Astrocyte (in vitro differentiated cells and primary cell): ENCODE data around the gene IFNAR1. TPM values are rescaled to one million over a fixed set of nuclear protein-coding genes. Genes with fewer than 3 reads are reported as not detected.

Experiments
- DNase-seq: peaks from one replicate; pipeline ENCODE4 v3.0.0-alpha.2; 2010; ENCODE audit warnings: low read depth
- FAIRE-seq: peaks from 2 replicates; lab custom pipeline; 2011; peaks lifted over from hg19 to GRCh38; lab: Jason Lieb, UNC
- H2AFZ ChIP-seq: 2 replicates; pipeline ENCODE4 v1.6.0; 2012; ENCODE audit warnings: low read depth, low read length, inconsistent platforms
- H3K27ac ChIP-seq: 2 replicates; pipeline ENCODE4 v1.5.1; 2011; ENCODE audit warnings: low read depth, low read length, inconsistent platforms
- H3K27me3 ChIP-seq: 2 replicates; pipeline ENCODE4 v1.6.0; 2011; ENCODE audit warnings: low read length, inconsistent platforms; ENCODE audit not compliant: insufficient read depth
- H3K36me3 ChIP-seq: 2 replicates; pipeline ENCODE4 v1.5.1; 2011; ENCODE audit warnings: low read length, inconsistent platforms; ENCODE audit not compliant: insufficient read depth
- H3K4me1 ChIP-seq: 2 replicates; pipeline ENCODE4 v1.5.1; 2011; ENCODE audit warnings: low read length, inconsistent platforms; ENCODE audit not compliant: insufficient read depth
- H3K4me2 ChIP-seq: 2 replicates; pipeline ENCODE4 v1.6.0; 2012; ENCODE audit warnings: low read length, inconsistent platforms
- H3K4me3 ChIP-seq: 2 replicates; pipeline ENCODE4 v1.5.1; 2011; ENCODE audit warnings: low read depth, mild to moderate bottlenecking, low read length, inconsistent platforms; ENCODE audit not compliant: insufficient read depth
- H3K79me2 ChIP-seq: 2 replicates; pipeline ENCODE4 v1.6.0; 2012; ENCODE audit warnings: mild to moderate bottlenecking, low read length, inconsistent platforms; ENCODE audit not compliant: insufficient read depth
- H3K9ac ChIP-seq: 2 replicates; pipeline ENCODE4 v1.6.0; 2012; ENCODE audit warnings: mild to moderate bottlenecking, low read length, inconsistent platforms
- H3K9me3 ChIP-seq: 2 replicates; pipeline ENCODE4 v1.5.1; 2012; ENCODE audit warnings: low read depth, mild to moderate bottlenecking, low read length, inconsistent platforms; ENCODE audit not compliant: insufficient read depth
- H4K20me1 ChIP-seq: 2 replicates; pipeline ENCODE4 v1.6.0; 2012; ENCODE audit warnings: low read length, inconsistent platforms; ENCODE audit not compliant: insufficient read depth
- H3K27ac Mint-ChIP-seq: one replicate; pipeline ENCODE4 v1.8.0; 2021; ENCODE audit warnings: mild to moderate bottlenecking, mixed read lengths; ENCODE audit not compliant: unreplicated experiment
- H3K27me3 Mint-ChIP-seq: one replicate; pipeline ENCODE4 v1.8.0; 2021; ENCODE audit warnings: low read depth, mixed read lengths; ENCODE audit not compliant: unreplicated experiment
- H3K36me3 Mint-ChIP-seq: one replicate; pipeline ENCODE4 v1.8.0; 2021; ENCODE audit warnings: low read depth, mixed read lengths; ENCODE audit not compliant: unreplicated experiment
- H3K4me1 Mint-ChIP-seq: one replicate; pipeline ENCODE4 v1.8.0; 2021; ENCODE audit warnings: low read depth, mixed read lengths; ENCODE audit not compliant: unreplicated experiment
- H3K4me3 Mint-ChIP-seq: one replicate; pipeline ENCODE4 v1.8.0; 2021; ENCODE audit warnings: mild to moderate bottlenecking, moderate library complexity, mixed read lengths; ENCODE audit not compliant: unreplicated experiment
- H3K9me3 Mint-ChIP-seq: one replicate; pipeline ENCODE4 v1.8.0; 2021; ENCODE audit warnings: mild to moderate bottlenecking, mixed read lengths; ENCODE audit not compliant: unreplicated experiment
- CTCF ChIP-seq: IDR thresholded peaks from 2 replicates; pipeline ENCODE4 v1.5.1; 2011; ENCODE audit warnings: low read depth, mild to moderate bottlenecking, inconsistent platforms, low read length, moderate library complexity; ENCODE audit not compliant: insufficient read depth
- EZH2 ChIP-seq: IDR thresholded peaks from 2 replicates; pipeline ENCODE4 v1.6.1; 2012; ENCODE audit warnings: mild to moderate bottlenecking, low read length, inconsistent platforms; ENCODE audit not compliant: insufficient read depth
- total RNA-seq: library from RNA; stranded (reverse); gene quantifications from 2 replicates; pipeline ENCODE4 v1.2.1, GENCODE V29; 2021

Gene IFNAR1
- total RNA-seq, 1 donor from 2014 or later, result 44.0 TPM

- H3K4me2 ChIP-seq, result no peak overlapping the region
- no peak for FAIRE-seq
- H3K9me3 Mint-ChIP-seq, result no peaks in the 10 kb centered on the region
- no peak overlapping the region for H3K4me3 Mint-ChIP-seq
- peaks cover 12% of the 10 kb centered on the region for H3K36me3 Mint-ChIP-seq
- peaks cover 13% of the 10 kb centered on the region for H3K36me3 ChIP-seq
- H3K27me3 Mint-ChIP-seq, result no peaks in the 10 kb centered on the region
- no peaks in the 10 kb centered on the region for H3K9me3 ChIP-seq
- no peak overlapping the region for H3K4me3 ChIP-seq
- peaks cover 2% of the 10 kb centered on the region for H3K79me2 ChIP-seq
- H3K4me1 ChIP-seq, result no peaks in the 10 kb centered on the region
- H3K27me3 ChIP-seq, result no peaks in the 10 kb centered on the region
- H3K27ac Mint-ChIP-seq, result no peak overlapping the region
- peaks cover 10% of the 10 kb centered on the region for H4K20me1 ChIP-seq
- no peak overlapping the region for H3K9ac ChIP-seq
- TF ChIP-seq CTCF, result no peak
- no peak for TF ChIP-seq EZH2
- H3K4me1 Mint-ChIP-seq, result no peaks in the 10 kb centered on the region
- H2AFZ ChIP-seq, result no peak overlapping the region
- no peak overlapping the region for H3K27ac ChIP-seq
- DNase-seq, result no peak
Observed at GRCh38 chr21:33339918-33340317, 15.1 kb downstream of the IFNAR1 start.

GRCh38 chr21:33345751-33346238 is 21.0 kb downstream of the IFNAR1 start:
- DNase-seq, result no peak
- H3K27me3 Mint-ChIP-seq, result no peaks in the 10 kb centered on the region
- H3K27ac Mint-ChIP-seq, result no peak overlapping the region
- no peaks in the 10 kb centered on the region for H3K4me1 ChIP-seq
- no peak for FAIRE-seq
- peaks cover 14% of the 10 kb centered on the region for H3K36me3 ChIP-seq
- peaks cover 17% of the 10 kb centered on the region for H3K36me3 Mint-ChIP-seq
- H3K9me3 Mint-ChIP-seq, result no peaks in the 10 kb centered on the region
- no peak overlapping the region for H3K4me3 Mint-ChIP-seq
- no peaks in the 10 kb centered on the region for H3K27me3 ChIP-seq
- no peaks in the 10 kb centered on the region for H3K9me3 ChIP-seq
- H3K4me2 ChIP-seq, result no peak overlapping the region
- no peak overlapping the region for H3K9ac ChIP-seq
- H3K79me2 ChIP-seq, result no peaks in the 10 kb centered on the region
- H3K27ac ChIP-seq, result no peak overlapping the region
- H3K4me1 Mint-ChIP-seq, result no peaks in the 10 kb centered on the region
- TF ChIP-seq CTCF (no peak), EZH2 (no peak)
- no peak overlapping the region for H3K4me3 ChIP-seq
- no peak overlapping the region for H2AFZ ChIP-seq
- peaks cover 6% of the 10 kb centered on the region for H4K20me1 ChIP-seq

- peaks cover 2% of the 10 kb centered on the region for H3K9me3 Mint-ChIP-seq
- Histone ChIP-seq H3K36me3 (peaks cover 9% of the 10 kb centered on the region), H3K27ac (no peak overlapping the region), H4K20me1 (no peaks in the 10 kb centered on the region), H3K4me1 (no peaks in the 10 kb centered on the region), H3K79me2 (no peaks in the 10 kb centered on the region), H3K4me2 (no peak overlapping the region), H3K27me3 (no peaks in the 10 kb centered on the region), H3K4me3 (no peak overlapping the region), H3K9me3 (no peaks in the 10 kb centered on the region), H3K9ac (no peak overlapping the region), H2AFZ (no peak overlapping the region)
- no peak overlapping the region for H3K4me3 Mint-ChIP-seq
- no peaks in the 10 kb centered on the region for H3K27me3 Mint-ChIP-seq
- H3K27ac Mint-ChIP-seq, result no peak overlapping the region
- FAIRE-seq, result no peak
- TF ChIP-seq EZH2 (no peak), CTCF (no peak)
- no peak for DNase-seq
- H3K36me3 Mint-ChIP-seq, result peaks cover 11% of the 10 kb centered on the region
- no peaks in the 10 kb centered on the region for H3K4me1 Mint-ChIP-seq
Observed at GRCh38 chr21:33348706-33349105, 23.9 kb downstream of the IFNAR1 start.
